DOHH2 (cell line): Measurements from ENCODE around the gene CCHCR1.

ENCODE experiments used
- H3F3A ChIP-seq: fragments of 200-600 bp; sonication (generic), shearing (Covaris generic); 2 replicates; pipeline ENCODE4 v1.6.0; 2016; ENCODE audit warnings: antibody characterized with exemption, mild to moderate bottlenecking; ENCODE audit not compliant: control insufficient read depth, insufficient read depth
- H3K27ac ChIP-seq: fragments of 200-600 bp; sonication (generic); 2 replicates; pipeline ENCODE4 v1.5.1; 2014; ENCODE audit warnings: low read depth, mild to moderate bottlenecking, low read length, moderate library complexity
- H3K27me3 ChIP-seq: fragments of 200-600 bp; sonication (generic); 2 replicates; pipeline ENCODE4 v1.6.1; 2014; ENCODE audit warnings: mild to moderate bottlenecking, low read length, mixed read lengths; ENCODE audit not compliant: control insufficient read depth
- H3K36me3 ChIP-seq: fragments of 200-600 bp; sonication (generic); 2 replicates; pipeline ENCODE4 v1.6.1; 2014; ENCODE audit warnings: mild to moderate bottlenecking, low read length, moderate library complexity, mixed read lengths; ENCODE audit not compliant: control insufficient read depth
- H3K4me1 ChIP-seq: fragments of 200-600 bp; sonication (generic); 2 replicates; pipeline ENCODE4 v1.6.1; 2014; ENCODE audit warnings: mild to moderate bottlenecking, low read length, mixed read lengths; ENCODE audit not compliant: control insufficient read depth
- H3K4me2 ChIP-seq: fragments of 200-600 bp; sonication (generic); 2 replicates; pipeline ENCODE4 v1.6.0; 2014; ENCODE audit warnings: mild to moderate bottlenecking, low read length, moderate library complexity
- H3K4me3 ChIP-seq: fragments of 200-600 bp; sonication (generic); 2 replicates; pipeline ENCODE4 v1.5.1; 2014; ENCODE audit warnings: mild to moderate bottlenecking, low read length, mixed read lengths
- H3K79me2 ChIP-seq: fragments of 200-600 bp; sonication (generic); 2 replicates; pipeline ENCODE4 v1.6.1; 2014; ENCODE audit warnings: mild to moderate bottlenecking, low read length, mixed read lengths; ENCODE audit not compliant: control insufficient read depth
- H3K9me2 ChIP-seq: fragments of 200-600 bp; sonication (generic); replicated peaks from 2 replicates; pipeline ENCODE4 v1.6.1; 2014; ENCODE audit warnings: mild to moderate bottlenecking, low read length, mixed read lengths; ENCODE audit not compliant: control insufficient read depth
- H3K9me3 ChIP-seq: fragments of 200-600 bp; sonication (generic); 2 replicates; pipeline ENCODE4 v1.6.1; 2014; ENCODE audit warnings: antibody characterized with exemption, low read length, mixed read lengths; ENCODE audit not compliant: control insufficient read depth, insufficient read depth
- H4K20me1 ChIP-seq: fragments of 200-600 bp; sonication (generic); 2 replicates; pipeline ENCODE4 v1.6.0; 2014; ENCODE audit warnings: low read depth, mild to moderate bottlenecking, antibody characterized with exemption, low read length, moderate library complexity; ENCODE audit not compliant: control insufficient read depth, insufficient read depth
- CTCF ChIP-seq: fragments of 200-600 bp; sonication (generic); IDR thresholded peaks from one replicate; pipeline ENCODE4 v1.5.1; 2014; ENCODE audit warnings: antibody characterized with exemption, mild to moderate bottlenecking, low read depth, low read length; ENCODE audit not compliant: poor library complexity, severe bottlenecking
- EZH2phosphoT487 ChIP-seq: fragments of 200-600 bp; sonication (generic); IDR thresholded peaks from 2 replicates; pipeline ENCODE4 v1.6.1; 2017; ENCODE audit warnings: borderline replicate concordance, mild to moderate bottlenecking, antibody characterized with exemption, low read length, moderate library complexity, mixed read lengths

Gene CCHCR1

GRCh38 chr6:31125586-31126363 lies 31.8 kb downstream of the CCHCR1 start:
- H3K4me2 ChIP-seq: no peak overlapping the region
- peaks cover 13% of the 10 kb centered on the region for H3K27me3 ChIP-seq
- H3K27ac ChIP-seq: no peak overlapping the region
- TF ChIP-seq EZH2phosphoT487 (no peak), CTCF (no peak)
- no peaks in the 10 kb centered on the region for H3K36me3 ChIP-seq
- no peaks in the 10 kb centered on the region for H4K20me1 ChIP-seq
- H3F3A ChIP-seq: no peaks in the 10 kb centered on the region
- no peaks in the 10 kb centered on the region for H3K9me3 ChIP-seq
- H3K4me3 ChIP-seq: no peak overlapping the region
- H3K79me2 ChIP-seq: no peaks in the 10 kb centered on the region
- no peaks in the 10 kb centered on the region for H3K4me1 ChIP-seq
- no peaks in the 10 kb centered on the region for H3K9me2 ChIP-seq

- Histone ChIP-seq H3K4me1 (no peaks in the 10 kb centered on the region), H3K27ac (no peak overlapping the region), H3K4me2 (no peak overlapping the region)
Measured at GRCh38 chr6:31125162-31125561, 32.4 kb downstream of the CCHCR1 start.

GRCh38 chr6:31122791-31123706 lies 34.6 kb downstream of the CCHCR1 start:
- Histone ChIP-seq H3K9me3 (no peaks in the 10 kb centered on the region), H3K27me3 (no peaks in the 10 kb centered on the region; the same call in 1 of the 2 replicates), H3K9me2 (no peaks in the 10 kb centered on the region), H3K27ac (no peak overlapping the region), H4K20me1 (no peaks in the 10 kb centered on the region), H3K79me2 (no peaks in the 10 kb centered on the region), H3K36me3 (no peaks in the 10 kb centered on the region), H3F3A (no peaks in the 10 kb centered on the region), H3K4me1 (no peaks in the 10 kb centered on the region), H3K4me2 (no peak overlapping the region), H3K4me3 (no peak overlapping the region)
- TF ChIP-seq CTCF (no peak), EZH2phosphoT487 (no peak)

More at GRCh38 chr6:31125162-31125561, 32.4 kb downstream of the CCHCR1 start:
- H3K79me2 ChIP-seq: no peaks in the 10 kb centered on the region
- peaks cover 13% of the 10 kb centered on the region for H3K27me3 ChIP-seq
- H3K36me3 ChIP-seq: no peaks in the 10 kb centered on the region
- H3K9me3 ChIP-seq: no peaks in the 10 kb centered on the region
- TF ChIP-seq CTCF: no peak
- no peak for TF ChIP-seq EZH2phosphoT487
- no peak overlapping the region for H3K4me3 ChIP-seq
- no peaks in the 10 kb centered on the region for H4K20me1 ChIP-seq
- no peaks in the 10 kb centered on the region for H3K9me2 ChIP-seq
- no peaks in the 10 kb centered on the region for H3F3A ChIP-seq
